ENCODE results near the gene KSR1. TPM values are rescaled to one million over a fixed set of nuclear protein-coding genes. Genes with fewer than 3 reads are reported as not detected.

KSR1 gene
- total and polyA plus RNA-seq, 9 of the 15 experiments (the other 6 are each of a cell fraction or from before 2014, with no cell fraction given) = 1.4 to 51.7 (median 18.4) TPM

DNA sequence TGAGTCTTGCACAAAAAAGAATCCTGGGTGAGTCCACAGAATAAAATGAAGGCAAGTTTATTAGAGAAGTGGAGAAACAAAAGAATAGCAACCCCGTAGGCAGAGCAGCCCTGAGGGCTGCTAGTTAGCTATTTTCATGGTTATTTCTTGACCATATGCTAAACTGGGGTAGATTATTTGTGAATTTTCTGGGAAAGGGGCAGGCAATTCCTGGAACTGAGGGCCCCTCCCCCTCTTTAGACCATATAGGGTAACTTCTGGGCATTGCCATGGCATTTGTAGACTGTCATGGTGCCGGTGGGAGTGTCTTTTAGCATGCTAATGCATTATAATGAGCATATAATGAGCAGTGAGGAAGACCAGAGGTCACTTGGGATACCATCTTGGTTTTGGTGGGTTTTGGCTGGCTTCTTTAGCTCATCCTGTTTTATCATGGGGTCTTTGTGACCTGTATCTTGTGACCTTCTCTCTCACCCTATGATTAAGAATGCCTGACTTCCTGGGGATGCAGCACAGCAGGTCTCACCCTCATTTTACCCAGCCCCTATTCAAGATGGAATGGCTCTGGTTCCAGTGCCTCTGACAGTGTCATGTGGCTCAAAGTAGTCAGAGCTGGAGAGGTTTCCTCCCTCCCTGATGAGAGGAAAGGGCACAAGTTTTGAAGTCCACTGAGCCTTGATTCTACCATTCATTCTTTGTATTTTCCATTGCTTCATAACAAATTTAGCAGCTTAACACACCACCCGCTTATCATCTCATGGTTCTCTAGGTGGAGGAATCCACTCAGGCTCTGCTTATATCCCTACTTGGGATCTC, 119.1 kb downstream of the KSR1 start (continued):
- TF ChIP-seq HINFP (tag; conservative IDR thresholded peaks at IDR 0.05; ENCODE audit: low read depth) = peak; percentile 89
- no peak for TF ChIP-seq MYBL2 (IDR thresholded peaks at IDR 0.05; ENCODE audit: low read depth)
- no peak for TF ChIP-seq MYBL2 (CRISPR knock-in tag; IDR thresholded peaks at IDR 0.05; ENCODE audit: borderline replicate concordance)
- TF ChIP-seq ATF3 (IDR thresholded peaks at IDR 0.05) = no peak
- TF ChIP-seq ATF3 (CRISPR knock-in tag; conservative IDR thresholded peaks at IDR 0.05) = no peak
- no peak for TF ChIP-seq ZBTB1 (CRISPR knock-in tag; IDR thresholded peaks at IDR 0.05; ENCODE audit: borderline replicate concordance, low read depth)
- TF ChIP-seq KAT7 (CRISPR knock-in tag; IDR thresholded peaks at IDR 0.05; ENCODE audit: borderline replicate concordance) = no peak
- TF ChIP-seq PURB (CRISPR knock-in tag; IDR thresholded peaks at IDR 0.05; ENCODE audit: low read depth) = no peak
- TF ChIP-seq SMARCA4 (IDR thresholded peaks at IDR 0.05) = 0 out of 2 replicates have a peak, but pooled peaks have one; percentile 11
- TF ChIP-seq FOXJ3 (CRISPR knock-in tag; IDR thresholded peaks at IDR 0.05) = no peak
- TF ChIP-seq ZNF408 (CRISPR knock-in tag; IDR thresholded peaks at IDR 0.05; ENCODE audit: low read depth) = no peak
- no peak for TF ChIP-seq CHCHD3 (CRISPR knock-in tag; IDR thresholded peaks at IDR 0.05)
- 0 out of 2 replicates have a peak, but pooled peaks have one; percentile 5 for TF ChIP-seq LEF1 (IDR thresholded peaks at IDR 0.05)
- TF ChIP-seq CBFB (CRISPR knock-in tag; IDR thresholded peaks at IDR 0.05) = no peak
- TF ChIP-seq, protein P1, sequence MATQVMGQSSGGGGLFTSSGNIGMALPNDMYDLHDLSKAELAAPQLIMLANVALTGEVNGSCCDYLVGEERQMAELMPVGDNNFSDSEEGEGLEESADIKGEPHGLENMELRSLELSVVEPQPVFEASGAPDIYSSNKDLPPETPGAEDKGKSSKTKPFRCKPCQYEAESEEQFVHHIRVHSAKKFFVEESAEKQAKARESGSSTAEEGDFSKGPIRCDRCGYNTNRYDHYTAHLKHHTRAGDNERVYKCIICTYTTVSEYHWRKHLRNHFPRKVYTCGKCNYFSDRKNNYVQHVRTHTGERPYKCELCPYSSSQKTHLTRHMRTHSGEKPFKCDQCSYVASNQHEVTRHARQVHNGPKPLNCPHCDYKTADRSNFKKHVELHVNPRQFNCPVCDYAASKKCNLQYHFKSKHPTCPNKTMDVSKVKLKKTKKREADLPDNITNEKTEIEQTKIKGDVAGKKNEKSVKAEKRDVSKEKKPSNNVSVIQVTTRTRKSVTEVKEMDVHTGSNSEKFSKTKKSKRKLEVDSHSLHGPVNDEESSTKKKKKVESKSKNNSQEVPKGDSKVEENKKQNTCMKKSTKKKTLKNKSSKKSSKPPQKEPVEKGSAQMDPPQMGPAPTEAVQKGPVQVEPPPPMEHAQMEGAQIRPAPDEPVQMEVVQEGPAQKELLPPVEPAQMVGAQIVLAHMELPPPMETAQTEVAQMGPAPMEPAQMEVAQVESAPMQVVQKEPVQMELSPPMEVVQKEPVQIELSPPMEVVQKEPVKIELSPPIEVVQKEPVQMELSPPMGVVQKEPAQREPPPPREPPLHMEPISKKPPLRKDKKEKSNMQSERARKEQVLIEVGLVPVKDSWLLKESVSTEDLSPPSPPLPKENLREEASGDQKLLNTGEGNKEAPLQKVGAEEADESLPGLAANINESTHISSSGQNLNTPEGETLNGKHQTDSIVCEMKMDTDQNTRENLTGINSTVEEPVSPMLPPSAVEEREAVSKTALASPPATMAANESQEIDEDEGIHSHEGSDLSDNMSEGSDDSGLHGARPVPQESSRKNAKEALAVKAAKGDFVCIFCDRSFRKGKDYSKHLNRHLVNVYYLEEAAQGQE (IDR thresholded peaks at IDR 0.05; ENCODE audit: borderline replicate concordance) = no peak
- TF ChIP-seq, protein P1 (CRISPR knock-in tag; IDR thresholded peaks at IDR 0.05; ENCODE audit: low read depth) = peak; percentile 67; the same call in 1 of the 2 replicates
- peak; percentile 99 for TF ChIP-seq DMBX1 (CRISPR knock-in tag; IDR thresholded peaks at IDR 0.05; ENCODE audit: borderline replicate concordance)
- TF ChIP-seq ZFP1 (CRISPR knock-in tag; IDR thresholded peaks at IDR 0.05) = peak; percentile 77
